K562 (cell line): Measurements from ENCODE around the gene PSMA6. TPM values are rescaled to one million over a fixed set of nuclear protein-coding genes. Genes with fewer than 3 reads are reported as not detected.

Experiments
- ARID3B ChIP-seq: fragments of 250-450 bp; sonication (Bioruptor Pico); IDR thresholded peaks from 2 replicates; pipeline ENCODE4 v1.4.0; 2020; ENCODE audit warnings: borderline replicate concordance
- ATF7 ChIP-seq: fragments of 450-650 bp; IDR thresholded peaks from 2 replicates; pipeline ENCODE4 v1.7.1; 2014; ENCODE audit warnings: mild to moderate bottlenecking, moderate library complexity
- CHD2 ChIP-seq: IDR thresholded peaks from 2 replicates; pipeline ENCODE4 v1.6.1; 2011; ENCODE audit warnings: low read depth, low read length
- CREB3 ChIP-seq: fragments of 450-650 bp; conservative IDR thresholded peaks from 2 replicates; pipeline ENCODE4 v1.6.1; 2016; ENCODE audit warnings: missing genetic modification characterization, low read depth, mild to moderate bottlenecking, missing compliant biosample characterization, moderate library complexity
- ERF ChIP-seq: fragments of 450-650 bp; formaldehyde crosslinking; IDR thresholded peaks from 2 replicates; pipeline ENCODE4 v1.4.0; 2020; ENCODE audit warnings: mild to moderate bottlenecking, mixed read lengths
- ETV5 ChIP-seq: sonication (generic); formaldehyde crosslinking; IDR thresholded peaks from 2 replicates; pipeline ENCODE4 v1.4.0; 2020; ENCODE audit warnings: low read depth, mild to moderate bottlenecking, missing genetic modification reagents
- FOSL1 ChIP-seq: fragments of 200-800 bp; sonication (Bioruptor generic); conservative IDR thresholded peaks from 2 replicates; pipeline ENCODE4 v1.6.1; 2016; ENCODE audit warnings: missing genetic modification characterization, missing compliant biosample characterization
- MCM3 ChIP-seq: fragments of 450-650 bp; IDR thresholded peaks from 2 replicates; pipeline ENCODE4 v1.6.1; 2016
- MNT ChIP-seq, 2 experiments: fragments of 450-650 bp; conservative IDR thresholded peaks; 2 replicates each; pipeline ENCODE4 v1.6.1; 2017; ENCODE audit warnings: mild to moderate bottlenecking in 2 of 2, moderate library complexity in 2 of 2
- NCOR1 ChIP-seq: fragments of 450-650 bp; IDR thresholded peaks from 2 replicates; pipeline ENCODE4 v1.6.1; 2016; ENCODE audit warnings: mild to moderate bottlenecking, moderate library complexity
- NFE2L1 ChIP-seq: fragments of 450-650 bp; IDR thresholded peaks from 2 replicates; pipeline ENCODE4 v1.6.1; 2016; ENCODE audit warnings: missing genetic modification characterization, low read depth, mild to moderate bottlenecking, missing compliant biosample characterization, moderate library complexity, borderline replicate concordance
- PURB ChIP-seq: sonication (generic); formaldehyde crosslinking; IDR thresholded peaks from 2 replicates; pipeline ENCODE4 v1.9.0; 2021; ENCODE audit warnings: low read depth, mild to moderate bottlenecking, missing genetic modification reagents
- SMARCE1 ChIP-seq: fragments of 450-650 bp; IDR thresholded peaks from 2 replicates; pipeline ENCODE4 v1.7.1; 2016; ENCODE audit warnings: mild to moderate bottlenecking
- SNRNP70 ChIP-seq: fragments of 200-400 bp; formaldehyde crosslinking; optimal IDR thresholded peaks from 2 replicates; pipeline ENCODE3; 2017; ENCODE audit warnings: low read depth, low read length
- TAF7 ChIP-seq: fragments of 450-650 bp; IDR thresholded peaks from 2 replicates; pipeline ENCODE4 v1.6.1; 2016; ENCODE audit warnings: missing genetic modification characterization, missing compliant biosample characterization
- TBP ChIP-seq: optimal IDR thresholded peaks from 2 replicates; pipeline ENCODE3; 2011; ENCODE audit warnings: low read depth, low read length, improper control_type of control experiment
- TEAD1 ChIP-seq, 2 experiments: fragments of 450-650 bp in 1 of 2; sonication (generic) in 1 of 2; formaldehyde crosslinking; IDR thresholded peaks; 2 replicates each; pipeline versions ENCODE4 v1.4.0 to v1.8.0; 2020 to 2022; ENCODE audit warnings: mild to moderate bottlenecking in 2 of 2, missing genetic modification reagents in 1 of 2
- THAP7 ChIP-seq: fragments of 250-450 bp; sonication (Bioruptor Pico); IDR thresholded peaks from 2 replicates; pipeline ENCODE4 v1.5.0; 2021
- ZFP30 ChIP-seq: fragments of 250-450 bp; sonication (Bioruptor Pico); IDR thresholded peaks from 2 replicates; pipeline ENCODE4 v1.8.0; 2022; ENCODE audit warnings: moderate library complexity, mild to moderate bottlenecking, inconsistent platforms, borderline replicate concordance
- ZNF165 ChIP-seq: fragments of 250-450 bp; sonication (Bioruptor Pico); IDR thresholded peaks from 2 replicates; pipeline ENCODE4 v1.4.0; 2020; ENCODE audit warnings: borderline replicate concordance
- ZNF175 ChIP-seq: fragments of 200-800 bp; sonication (Bioruptor generic); IDR thresholded peaks from 2 replicates; pipeline ENCODE4 v1.6.1; 2016; ENCODE audit warnings: low read depth, mild to moderate bottlenecking, missing genetic modification characterization, missing compliant biosample characterization
- ZNF239 ChIP-seq: fragments of 250-450 bp; sonication (Bioruptor Pico); IDR thresholded peaks from 2 replicates; pipeline ENCODE4 v1.4.0; 2020; ENCODE audit warnings: mild to moderate bottlenecking
- ZNF311 ChIP-seq: fragments of 250-450 bp; sonication (Bioruptor Pico); IDR thresholded peaks from 2 replicates; pipeline ENCODE4 v1.4.0; 2020; ENCODE audit warnings: mild to moderate bottlenecking, moderate library complexity
- ZNF668 ChIP-seq: fragments of 250-450 bp; sonication (Bioruptor Pico); IDR thresholded peaks from 2 replicates; pipeline ENCODE4 v1.8.0; 2022; ENCODE audit warnings: mild to moderate bottlenecking, inconsistent platforms
- ZNF76 ChIP-seq: fragments of 250-450 bp; sonication (Bioruptor Pico); IDR thresholded peaks from 2 replicates; pipeline ENCODE4 v1.4.0; 2020; ENCODE audit warnings: mild to moderate bottlenecking, moderate library complexity, borderline replicate concordance
- polyA plus RNA-seq, 8 experiments: library from polyadenylated mRNA; depleted of rRNA in 4 of 8; stranded (reverse) in 5 of 8; unstranded in 3 of 8; fragments of >200 nt; fragmentation: Nextera tagmentation in 2 of 8; fragmentation: Illumina TruSeq in 1 of 8; extraction: Ambion mirVana in 2 of 8; extraction: Trizol in 1 of 8; gene quantifications; 2 replicates each; pipeline versions ENCODE4 v1.2.1 to v1.2.3, GENCODE V29; 2011 to 2014; ENCODE audit warnings: inconsistent platforms in 1 of 8, missing spikeins in 1 of 8
- total RNA-seq, 7 experiments: library from RNA; depleted of rRNA in 6 of 7; stranded (reverse); fragments of >200 nt in 6 of 7; fragmentation: Illumina TruSeq in 2 of 7; extraction: Trizol in 2 of 7; gene quantifications; 2 replicates each; pipeline versions ENCODE4 v1.2.1 to v1.2.3, GENCODE V29; 2011 to 2021; ENCODE audit warnings: low replicate concordance in 1 of 7

The PSMA6 gene
- total and polyA plus RNA-seq, 9 of the 15 experiments (the other 6 are each of a cell fraction or from before 2014, with no cell fraction given) = 210 to 952 (median 288) TPM

- TF ChIP-seq MNT (conservative IDR thresholded peaks at IDR 0.05) (peak in 1 of 2 experiments; percentile 65; a peak in 2 of 4 replicates), MCM3 (no peak), TEAD1 (CRISPR knock-in tag; IDR thresholded peaks at IDR 0.05) (peak in 1 of 2 experiments; percentile 82; a peak in 2 of 4 replicates), PURB (no peak), ZNF668 (CRISPR knock-in tag) (peak; percentile 85), SNRNP70 (no peak), ZNF76 (CRISPR knock-in tag) (0 out of 2 replicates have a peak, but pooled peaks have one; percentile 79), CREB3 (peak; percentile 79; the same call in 1 of the 2 replicates), ZNF175 (0 out of 2 replicates have a peak, but pooled peaks have one; percentile 28), FOSL1 (tag) (no peak), THAP7 (CRISPR knock-in tag) (0 out of 2 replicates have a peak, but pooled peaks have one; percentile 12), SMARCE1 (0 out of 2 replicates have a peak, but pooled peaks have one; percentile 25), NFE2L1 (tag) (no peak), ZNF239 (CRISPR knock-in tag) (peak; percentile 77), ETV5 (CRISPR knock-in tag) (no peak), ZNF165 (peak; percentile 85; the same call in 1 of the 2 replicates), ARID3B (CRISPR knock-in tag) (0 out of 2 replicates have a peak, but pooled peaks have one; percentile 7), ZFP30 (no peak), ATF7 (no peak), TAF7 (0 out of 2 replicates have a peak, but pooled peaks have one; percentile 53), TBP (no peak), CHD2 (no peak), ERF (peak; percentile 57; the same call in 1 of the 2 replicates), ZNF311 (peak; percentile 95), NCOR1 (no peak)
Measured at GRCh38 chr14:35347323-35348043, 55.3 kb downstream of the PSMA6 start (continued).
